ENCODE results near the gene ELMO1.

ELMO1 gene

DNA sequence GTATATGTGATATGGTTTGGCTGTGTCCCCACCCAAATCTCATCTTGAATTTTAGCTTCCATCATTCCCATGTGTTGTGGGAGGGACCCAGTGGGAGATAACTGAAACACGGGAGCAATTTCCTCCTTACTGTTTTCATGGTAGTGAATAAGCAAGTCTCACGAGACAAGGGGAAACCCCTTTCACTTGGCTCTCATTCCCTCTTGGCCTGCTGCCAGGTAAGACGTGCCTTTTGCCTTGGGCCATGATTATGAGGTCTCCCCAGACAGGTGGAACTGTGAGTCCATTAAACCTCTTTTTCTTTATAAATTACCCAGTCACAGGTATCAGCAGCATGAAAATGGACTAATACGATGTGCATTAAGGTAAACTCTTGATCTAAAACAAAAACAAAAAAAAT is 367.2 kb downstream of the ELMO1 start:
- peak; percentile 28 for DNase-seq

DNA sequence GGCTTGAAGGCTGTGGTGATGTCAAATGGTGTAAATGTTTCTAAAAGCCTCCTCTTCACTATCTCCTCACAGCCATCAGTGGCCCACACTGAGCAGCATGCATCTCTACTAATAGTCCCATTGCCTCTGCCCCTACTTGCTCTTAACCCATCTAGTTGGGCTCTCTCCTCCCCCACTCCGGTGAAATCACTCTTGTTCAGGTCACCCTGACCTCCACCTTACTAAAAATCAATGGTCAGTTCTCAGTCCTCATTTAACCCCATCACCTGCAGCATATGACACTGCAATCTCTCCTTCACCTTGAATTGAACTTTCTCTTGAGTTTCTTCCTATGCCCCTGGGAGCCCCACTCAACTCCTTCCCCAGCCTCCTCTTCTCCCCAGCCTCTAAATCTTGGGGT is 369.2 kb downstream of the ELMO1 start:
- no peak for DNase-seq

DNA sequence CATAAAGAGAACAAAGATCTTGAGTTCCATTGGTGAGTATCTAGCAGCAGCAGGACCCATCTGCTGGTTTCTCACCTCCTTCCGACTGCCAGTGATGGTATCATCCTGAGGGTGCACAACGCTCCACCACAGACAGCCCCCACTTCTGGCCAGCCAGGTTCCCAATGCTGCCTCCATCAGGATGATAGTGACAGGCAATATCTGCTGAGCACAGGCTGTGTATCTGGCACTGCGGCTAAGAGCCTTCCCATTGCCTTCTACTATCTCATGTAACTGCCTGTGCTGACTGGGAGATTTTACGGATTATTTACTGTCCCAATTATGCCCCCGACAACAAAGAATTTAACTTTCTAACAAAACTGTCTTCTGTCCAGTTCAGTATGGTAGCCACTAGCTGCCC is 372.0 kb downstream of the ELMO1 start:
- DNase-seq, result no peak

GRCh38 chr7:37074370-37074769 is 374.3 kb downstream of the ELMO1 start:
- no peak for DNase-seq

GRCh38 chr7:37071124-37071523 is 377.5 kb downstream of the ELMO1 start:
- DNase-seq, result no peak

GRCh38 chr7:37070471-37070870 is 378.2 kb downstream of the ELMO1 start:
- DNase-seq, result no peak

DNA sequence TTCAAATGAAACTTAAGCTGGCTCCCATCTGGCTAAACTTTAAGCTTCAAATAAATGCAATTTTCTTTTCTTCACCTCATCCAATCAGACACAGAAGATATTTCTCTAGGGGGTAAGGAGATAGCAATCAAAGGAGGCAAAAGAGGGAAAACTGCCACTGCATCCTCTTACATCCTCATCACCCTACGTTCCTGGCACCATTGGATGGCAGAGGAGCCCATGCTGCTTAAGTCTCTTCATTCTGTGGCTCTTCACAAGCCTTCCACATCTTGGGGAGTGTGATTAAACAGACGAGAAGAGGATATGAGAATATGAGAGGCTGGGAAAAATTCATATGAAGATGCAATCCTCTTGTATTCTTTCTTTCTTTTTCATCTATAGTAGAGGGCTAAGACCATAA is 378.6 kb downstream of the ELMO1 start:
- DNase-seq, result no peak

GRCh38 chr7:37069336-37069735 is 379.3 kb downstream of the ELMO1 start:
- no peak for DNase-seq

DNA sequence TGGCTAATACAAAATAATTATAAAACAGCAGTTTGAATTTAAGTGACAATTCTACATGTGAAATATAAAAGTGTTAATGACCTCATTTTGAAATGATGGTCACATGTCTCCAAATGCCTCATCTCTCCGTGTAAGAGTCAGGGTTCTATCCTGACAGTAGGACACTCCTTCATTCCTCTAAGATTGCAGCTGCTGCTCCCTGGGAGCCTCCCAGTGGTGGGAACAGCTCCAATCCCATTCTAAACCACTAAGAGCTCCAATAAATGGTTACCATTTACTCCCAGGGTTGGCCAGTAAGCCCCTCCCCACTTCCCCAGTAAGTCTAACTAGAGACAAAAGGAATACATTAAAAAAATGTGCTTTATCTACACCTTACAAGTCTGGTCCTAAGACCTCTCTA is 379.8 kb downstream of the ELMO1 start:
- DNase-seq, result no peak

- no peak for DNase-seq
Measured at GRCh38 chr7:37068038-37068437, 380.6 kb downstream of the ELMO1 start.

DNA sequence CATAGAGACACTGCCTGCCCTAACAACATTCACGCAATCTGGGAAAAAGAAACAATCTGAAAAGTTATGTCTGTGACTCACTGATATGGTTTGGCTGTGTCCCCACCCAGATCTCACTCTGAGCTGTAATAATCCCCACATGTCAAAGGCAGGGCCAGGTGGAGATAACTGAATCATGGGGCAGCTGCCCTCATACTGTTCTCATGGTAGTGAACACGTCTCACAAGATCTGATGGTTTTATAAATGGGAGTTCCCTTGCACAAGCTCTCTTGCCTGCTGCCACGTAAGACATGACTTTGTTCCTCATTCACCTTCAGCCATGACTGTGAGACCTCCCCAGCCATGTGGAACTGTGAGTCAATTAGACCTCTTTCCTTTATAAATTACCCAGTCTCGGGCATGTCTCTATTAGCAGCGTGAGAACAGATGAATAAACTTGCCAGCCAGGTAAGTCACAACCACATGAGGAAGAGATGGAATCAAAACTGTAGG is 382.8 kb downstream of the ELMO1 start:
- DNase-seq, result peak; percentile 73

GRCh38 chr7:37062560-37062859 is 386.2 kb downstream of the ELMO1 start:
- DNase-seq, result peak; percentile 32

DNA sequence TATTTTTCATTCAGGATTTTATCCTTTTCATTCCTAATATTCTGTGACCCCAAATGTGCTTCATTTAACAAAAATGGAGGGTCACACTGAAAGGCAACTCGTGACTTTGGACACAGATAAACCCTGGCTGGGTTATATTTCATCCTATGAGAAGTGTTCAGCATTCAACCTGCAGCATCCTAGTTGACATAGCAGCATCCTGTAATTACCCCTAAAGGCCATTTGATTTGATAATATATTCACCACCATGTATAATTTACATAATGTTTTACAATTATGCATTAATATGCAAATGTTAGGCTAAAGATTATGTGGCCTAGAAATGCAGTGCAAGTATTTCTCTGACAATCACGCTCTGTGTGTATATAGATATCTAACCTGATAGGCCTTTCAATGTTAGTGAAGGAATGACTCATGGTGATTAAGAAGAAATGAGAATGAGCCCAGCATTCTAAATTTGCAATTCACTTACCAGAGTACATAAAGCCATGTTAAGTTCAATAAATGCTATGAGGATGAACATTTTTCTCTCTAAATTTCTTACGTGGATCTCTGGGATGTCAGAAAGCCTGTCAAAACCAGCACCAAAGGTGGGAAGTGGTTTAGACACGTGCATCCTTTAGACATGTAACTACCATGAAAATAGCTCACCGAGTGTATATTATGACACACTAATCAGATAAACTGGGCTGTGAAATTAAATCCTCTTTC is 386.7 kb downstream of the ELMO1 start:
- no peak for DNase-seq

DNA sequence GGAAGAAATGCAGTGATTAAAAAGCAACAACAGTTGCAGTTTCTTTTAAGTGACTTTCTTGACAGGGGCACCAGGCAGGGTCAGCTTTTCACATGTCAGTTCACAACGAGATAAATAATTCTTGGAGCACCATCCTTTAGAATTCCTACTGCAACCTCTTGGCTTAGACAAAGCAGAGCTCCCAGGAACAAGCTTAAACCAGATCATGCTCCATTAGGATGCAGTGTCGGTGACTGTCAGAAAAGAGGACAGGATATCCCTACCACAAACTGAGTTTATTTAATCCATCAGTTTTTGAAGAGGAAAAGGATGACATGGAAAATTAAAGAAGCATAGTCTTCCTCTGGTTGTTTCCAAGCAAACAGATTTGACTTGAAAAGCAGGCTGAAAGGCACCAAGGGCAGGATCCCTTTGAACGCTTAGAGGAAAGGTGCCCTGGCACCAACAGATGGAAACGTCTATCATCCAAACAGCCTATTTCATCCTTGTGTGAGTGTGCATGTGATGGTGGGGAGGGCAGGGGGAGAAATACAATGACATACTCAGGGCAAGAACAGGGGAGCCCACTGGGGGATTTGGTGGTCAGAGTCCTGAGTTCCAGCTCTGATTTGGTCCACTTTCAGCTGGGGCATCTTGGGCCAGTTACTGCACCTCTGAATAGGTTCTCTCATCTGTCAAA is 392.3 kb downstream of the ELMO1 start:
- no peak for DNase-seq

DNA sequence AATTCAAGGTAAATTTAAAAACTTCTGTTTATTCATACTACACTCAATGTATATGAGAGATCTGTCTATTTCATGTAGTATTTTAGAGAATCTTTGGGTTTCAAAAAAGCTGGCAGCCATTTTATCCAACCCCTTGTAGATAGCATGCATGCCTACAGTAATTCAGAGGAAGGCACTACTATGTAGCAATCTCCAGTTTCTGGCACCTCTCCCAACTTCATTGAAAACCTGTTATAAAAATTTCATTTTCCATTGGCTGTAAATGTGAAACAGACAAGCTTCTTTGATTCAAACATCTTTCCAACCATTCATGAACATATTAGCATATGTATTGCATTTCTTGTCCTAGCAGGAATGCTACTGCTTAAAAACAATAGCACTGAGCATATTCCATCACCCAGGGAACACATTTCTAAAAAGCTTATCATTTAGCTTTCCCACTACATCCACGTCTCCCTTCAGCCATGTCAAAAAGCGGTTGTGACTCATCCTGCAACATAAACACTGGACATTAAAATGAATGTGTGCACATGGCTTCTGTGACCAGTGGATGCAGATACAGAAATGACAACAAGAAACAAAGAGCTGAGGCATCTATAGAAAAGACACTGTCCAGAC is 393.9 kb downstream of the ELMO1 start:
- DNase-seq, result no peak

DNA sequence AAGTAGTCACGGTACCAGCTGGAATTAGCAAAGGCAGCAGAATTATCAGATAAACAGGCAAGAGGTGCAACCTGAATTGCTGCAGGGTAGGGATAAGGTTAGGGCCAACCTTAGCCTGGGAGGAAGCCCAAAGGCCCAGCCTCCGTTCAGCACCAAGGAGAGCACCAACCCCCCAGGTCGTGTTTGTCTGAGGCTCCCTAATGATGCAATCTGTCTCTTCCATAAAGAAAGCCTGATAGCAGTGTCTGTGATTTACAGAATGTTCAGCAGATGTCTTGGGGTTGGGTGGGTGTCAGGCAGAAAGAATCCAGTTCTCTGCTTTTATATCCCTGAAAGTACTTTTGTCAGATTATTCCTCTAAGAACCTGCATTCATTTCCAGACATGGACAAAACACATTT is 396.0 kb downstream of the ELMO1 start:
- DNase-seq, result no peak

- no peak for DNase-seq
Measured at GRCh38 chr7:37050801-37051200, 397.9 kb downstream of the ELMO1 start.

DNA sequence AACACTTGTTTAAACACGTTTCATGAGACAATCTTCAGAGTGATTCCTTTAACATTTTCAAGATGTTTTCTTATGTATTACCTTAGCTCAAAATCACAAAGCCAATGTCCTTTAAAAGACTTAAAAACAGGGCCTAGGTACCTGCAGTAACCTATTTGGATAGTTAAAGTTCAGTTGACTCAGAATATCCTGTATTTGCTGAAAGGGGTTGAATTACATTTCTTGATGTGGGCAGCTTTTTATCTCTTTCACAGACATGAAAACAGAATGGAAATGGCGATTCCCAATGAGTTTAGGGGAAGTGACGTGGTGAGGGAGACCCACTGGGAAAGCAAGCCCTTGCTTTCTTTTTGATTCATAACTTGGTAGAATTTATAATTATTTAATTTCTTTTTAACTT is 400.0 kb downstream of the ELMO1 start:
- no peak for DNase-seq

GRCh38 chr7:37047260-37047659 is 401.4 kb downstream of the ELMO1 start:
- no peak for DNase-seq

DNA sequence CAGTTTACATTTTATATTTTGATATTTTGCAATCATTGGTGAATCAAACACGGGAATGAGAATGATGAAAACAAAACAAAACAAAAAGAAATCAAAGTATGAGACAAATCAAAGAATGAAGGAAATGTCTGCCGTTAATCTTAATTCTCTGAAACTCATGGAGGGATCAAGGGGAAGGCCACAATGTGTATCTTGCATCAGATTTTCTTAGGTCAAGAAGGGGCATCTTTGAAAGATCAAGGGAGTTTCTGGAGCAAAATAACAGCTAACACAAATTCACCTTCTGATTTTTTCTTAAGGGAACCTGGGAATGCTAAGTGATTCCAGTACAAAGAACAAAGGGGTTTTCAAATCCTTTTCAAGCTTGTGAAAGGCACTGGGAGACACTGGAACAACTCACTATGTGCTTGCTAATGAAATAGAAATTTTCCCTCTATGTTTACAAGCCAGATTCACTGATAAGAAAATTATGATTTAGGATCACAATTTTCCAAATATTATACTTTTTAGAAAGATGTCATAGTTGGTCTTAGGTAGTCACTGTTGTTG is 402.1 kb downstream of the ELMO1 start:
- DNase-seq, result no peak

- DNase-seq, result no peak
Measured at GRCh38 chr7:37045681-37046179, 402.9 kb downstream of the ELMO1 start.

- DNase-seq, result no peak
Measured at GRCh38 chr7:37041461-37041860, 407.2 kb downstream of the ELMO1 start.

DNA sequence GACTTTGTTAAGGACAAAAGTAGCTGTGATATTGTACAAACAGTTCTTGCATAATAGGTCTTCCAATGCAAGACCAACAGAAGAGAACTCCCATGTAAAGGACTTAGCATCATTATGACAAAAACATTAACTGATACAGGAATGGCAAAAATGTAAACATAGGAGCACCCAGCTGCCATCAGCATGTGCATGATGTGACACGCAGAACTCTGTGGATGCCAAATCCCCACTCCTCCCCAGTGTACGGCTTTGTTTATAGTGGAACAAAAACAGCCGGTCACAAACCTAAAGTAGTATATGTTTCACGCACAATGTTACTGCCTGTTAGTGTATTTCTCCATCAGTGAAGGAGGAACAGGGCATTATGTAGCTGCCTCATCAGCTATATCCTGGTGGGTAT is 408.3 kb downstream of the ELMO1 start:
- DNase-seq, result no peak
